Glomerular visceral epithelial cell (primary cell): ENCODE measurements around the gene WDR90.

ENCODE experiments used
- DNase-seq: peaks from one replicate; pipeline ENCODE4 v3.0.0-alpha.2; 2016; ENCODE audit errors: extremely low spot score

The WDR90 gene

DNA sequence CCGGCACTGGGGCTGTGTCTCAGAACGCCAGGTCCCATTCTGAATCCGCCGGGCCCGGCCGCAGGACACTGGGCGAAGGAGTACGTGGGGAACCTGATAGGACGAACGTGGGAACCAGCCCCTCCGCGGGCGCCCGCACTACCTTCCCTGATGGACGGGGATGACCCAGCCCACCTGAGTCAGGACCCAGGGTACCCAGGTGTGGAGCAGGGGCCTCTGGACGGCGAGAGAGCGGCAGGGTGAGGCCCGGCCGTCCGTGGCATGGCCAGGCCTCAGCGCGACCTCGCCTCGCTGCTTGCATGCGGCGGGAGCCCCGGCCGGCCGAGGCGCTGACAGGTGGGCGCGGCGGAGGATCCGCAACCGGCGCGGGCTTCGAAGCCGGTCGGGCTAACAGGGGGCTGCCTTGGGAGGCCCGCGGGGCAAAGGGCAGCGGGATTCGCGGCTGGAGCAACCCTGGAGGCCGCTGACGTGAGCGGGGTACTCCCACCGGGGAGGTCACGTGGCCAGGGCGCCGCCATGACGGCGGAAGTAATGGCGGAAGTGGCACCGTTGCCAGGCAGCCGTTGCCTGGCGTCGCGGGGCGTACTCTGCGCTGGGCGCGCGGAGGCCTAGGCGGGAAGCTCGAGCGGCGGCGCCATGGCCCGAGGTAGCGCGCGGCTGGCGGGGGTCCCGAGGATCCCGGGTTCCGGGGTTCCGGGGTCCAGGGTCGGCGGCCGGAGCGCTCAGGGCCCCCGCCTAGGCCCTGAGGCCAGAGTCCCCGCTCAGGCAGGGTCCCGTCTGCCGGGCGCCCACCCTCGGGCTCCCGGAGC is at the start of gene WDR90:
Gene WDR90 (plus strand): TSS at position 585 of the 809 bp plus-strand sequence. CDS start 52 bp downstream, at position 637.
- peak; percentile 85 for DNase-seq

GRCh38 chr16:600781-601180 is 48.4 kb upstream of the WDR90 start:
- no peak for DNase-seq

GRCh38 chr16:603933-604332 is 45.2 kb upstream of the WDR90 start:
- no peak for DNase-seq

- no peak for DNase-seq
Measured at GRCh38 chr16:606656-607307, 42.4 kb upstream of the WDR90 start.

DNA sequence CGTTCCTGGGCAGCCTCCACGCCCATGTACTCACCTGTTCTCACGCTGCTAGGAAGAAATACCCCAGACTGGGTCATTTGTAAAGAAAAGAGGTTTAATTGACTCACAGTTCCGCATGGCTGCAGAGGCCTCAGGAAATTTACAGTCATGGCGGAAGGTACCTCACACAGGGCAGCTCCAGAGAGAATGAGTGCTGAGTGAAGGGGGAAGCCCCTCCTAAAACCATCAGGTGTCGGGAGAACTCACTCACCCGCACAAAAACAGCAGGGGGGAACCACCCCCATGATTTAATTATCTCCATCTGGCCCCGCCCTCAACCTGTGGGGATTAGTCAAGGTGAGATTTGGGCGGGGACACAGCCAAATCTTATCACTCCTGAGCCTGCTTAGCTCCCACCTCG is 41.1 kb upstream of the WDR90 start:
- no peak for DNase-seq

DNA sequence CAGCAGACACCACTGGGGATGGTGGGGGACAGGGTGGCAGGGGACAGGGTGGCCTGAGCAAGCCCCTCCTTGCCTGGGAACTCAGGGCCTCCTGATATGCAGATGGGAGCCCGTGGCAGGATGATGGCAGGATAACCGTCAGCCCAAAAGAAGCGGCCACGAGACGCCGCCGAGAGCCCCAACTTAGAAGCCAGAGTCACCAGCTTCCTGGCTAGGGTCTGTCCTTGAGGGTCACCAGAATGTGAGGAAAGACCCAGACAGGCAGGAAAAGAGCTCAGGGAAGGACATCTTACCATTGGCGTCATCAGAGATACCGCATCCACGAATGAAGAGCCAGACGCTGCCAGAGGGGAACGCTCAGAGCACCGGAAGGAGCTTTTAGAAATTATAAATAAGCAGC is 39.8 kb upstream of the WDR90 start:
- DNase-seq, result no peak

- DNase-seq, result no peak
Measured at GRCh38 chr16:609984-610383, 39.2 kb upstream of the WDR90 start.

DNA sequence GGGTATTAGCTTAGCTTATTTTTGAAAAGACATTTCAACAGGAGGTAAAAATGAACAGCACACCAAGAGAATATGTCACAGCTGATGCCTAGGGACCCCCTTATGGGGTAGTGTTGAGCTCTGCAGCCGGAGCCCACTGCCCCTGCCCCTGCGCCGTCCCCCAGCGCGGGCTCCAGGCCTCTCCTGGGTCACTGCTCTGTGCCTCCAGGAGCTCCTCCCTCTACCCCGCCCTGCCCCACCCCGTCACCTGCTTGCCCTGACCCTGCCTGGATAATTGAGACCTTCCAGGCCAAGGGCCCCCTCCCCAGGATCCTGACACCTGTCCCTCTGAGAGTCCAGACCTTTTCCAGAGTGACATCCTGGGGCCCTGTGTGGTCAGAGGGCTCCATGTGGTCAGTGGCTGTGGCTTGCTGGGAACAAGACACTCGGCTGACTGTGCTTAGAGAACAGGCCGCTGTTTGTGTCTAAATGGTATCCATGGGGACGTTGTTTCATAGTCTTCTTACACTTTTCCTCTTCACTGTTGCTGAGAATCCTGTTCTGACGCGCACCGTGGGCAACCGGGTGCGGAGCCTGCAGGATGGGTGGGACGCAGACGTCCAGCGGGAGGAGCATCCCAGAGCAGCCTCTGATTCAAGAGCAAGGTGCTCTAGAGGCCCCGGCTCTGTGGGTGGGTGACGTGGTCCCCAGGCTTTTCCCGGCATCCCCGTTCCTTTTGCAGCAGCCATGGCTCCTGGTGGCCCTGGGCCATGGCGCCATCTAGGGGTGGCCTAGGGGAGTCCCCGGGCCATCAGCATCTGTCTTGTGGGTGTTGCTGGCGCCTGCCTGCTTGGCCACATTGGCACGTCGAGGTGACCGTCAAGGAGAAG is 38.4 kb upstream of the WDR90 start:
- DNase-seq, result no peak

DNA sequence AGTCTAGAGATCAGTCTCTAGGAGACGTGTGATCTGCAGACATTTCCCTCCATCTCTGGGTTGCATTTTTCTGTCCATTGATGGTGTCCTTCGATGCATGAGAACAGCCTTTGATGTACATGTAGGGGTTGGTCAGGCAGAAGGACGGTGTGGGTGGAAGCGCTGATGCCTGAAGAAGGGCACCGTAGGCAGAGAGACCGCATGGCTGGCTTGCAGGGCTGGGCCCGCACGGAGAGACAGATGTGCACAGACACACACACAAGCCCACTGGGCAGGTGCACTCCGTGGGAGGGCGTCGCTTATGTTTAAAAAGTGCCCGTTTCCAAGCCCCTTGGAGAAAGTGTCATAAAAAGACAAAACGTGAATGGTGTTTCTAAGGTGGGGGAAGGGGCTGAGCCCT is 34.0 kb upstream of the WDR90 start:
- DNase-seq, result no peak

GRCh38 chr16:616733-617586 is 32.2 kb upstream of the WDR90 start:
- DNase-seq, result no peak

DNA sequence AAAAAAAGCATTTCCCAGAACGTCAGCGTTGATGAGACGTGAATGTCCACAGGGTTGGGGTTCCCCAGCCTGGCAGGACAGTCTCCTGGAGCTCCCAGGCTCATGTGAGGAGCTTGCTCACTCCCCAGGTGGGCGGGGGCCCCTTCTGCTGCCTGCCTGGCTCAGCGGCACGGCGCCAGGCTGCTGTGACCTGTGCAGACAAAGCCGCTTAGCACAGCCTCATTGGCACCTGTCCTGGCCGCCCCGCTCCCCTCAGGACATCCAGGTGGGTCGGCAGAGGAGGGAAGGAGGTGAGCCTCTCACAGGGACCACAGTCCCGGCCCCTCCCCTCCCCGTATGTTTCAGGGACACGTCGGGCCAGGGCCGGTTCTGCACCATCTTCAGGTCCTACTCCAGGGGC is 31.3 kb upstream of the WDR90 start:
- DNase-seq, result no peak

DNA sequence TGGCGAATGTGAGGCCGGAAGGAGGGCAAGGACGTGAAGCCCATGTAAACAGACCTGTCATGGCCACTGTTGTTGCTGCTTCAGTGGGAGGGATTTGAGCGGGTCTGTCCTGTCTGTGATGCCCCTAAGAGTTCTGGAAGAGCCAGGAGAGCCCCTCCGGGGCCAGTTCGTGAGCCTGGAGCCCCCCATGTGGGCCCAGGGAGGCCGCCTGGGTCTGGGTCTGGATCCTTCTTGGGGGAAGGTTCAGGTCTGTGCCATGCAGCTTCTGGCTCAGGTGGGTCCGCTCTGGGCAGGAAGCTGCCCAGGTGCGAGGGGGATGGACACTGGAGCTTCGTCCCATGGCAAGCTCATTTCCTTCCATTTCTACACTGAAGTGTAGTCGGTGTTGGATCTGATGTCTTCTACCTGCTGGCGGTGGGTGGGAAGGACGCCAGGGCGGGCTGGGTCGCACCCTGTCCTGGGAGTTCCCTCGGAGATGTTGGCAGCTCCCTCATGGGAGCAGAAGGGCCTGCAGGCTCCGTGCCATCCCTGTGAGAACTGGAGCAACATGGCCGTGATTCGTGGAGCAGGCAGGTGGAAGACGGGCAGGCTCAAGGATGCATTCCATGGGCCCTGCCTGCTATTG is 29.6 kb upstream of the WDR90 start:
- no peak for DNase-seq

- DNase-seq, result no peak
Measured at GRCh38 chr16:620700-621525, 28.3 kb upstream of the WDR90 start.

- DNase-seq, result no peak
Measured at GRCh38 chr16:621526-622105, 27.5 kb upstream of the WDR90 start.

DNA sequence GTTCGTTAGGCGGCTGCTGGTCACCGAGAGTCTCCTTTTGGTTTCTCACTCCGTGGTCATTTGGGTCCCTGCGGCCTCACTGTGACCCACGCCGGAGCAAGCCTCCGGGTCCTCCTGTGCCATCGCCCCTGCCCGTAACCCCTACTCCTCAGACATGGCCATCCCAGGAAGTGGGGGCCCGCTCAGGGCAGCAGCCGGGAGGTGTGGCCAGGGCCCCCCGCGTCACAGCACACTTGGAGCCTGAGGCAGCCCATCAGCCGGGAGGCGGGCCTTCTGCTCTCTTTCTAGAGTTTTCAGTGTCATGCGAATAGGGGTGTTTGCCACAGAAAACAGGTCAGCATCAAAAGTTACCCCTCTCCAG is 26.3 kb upstream of the WDR90 start:
- no peak for DNase-seq

DNA sequence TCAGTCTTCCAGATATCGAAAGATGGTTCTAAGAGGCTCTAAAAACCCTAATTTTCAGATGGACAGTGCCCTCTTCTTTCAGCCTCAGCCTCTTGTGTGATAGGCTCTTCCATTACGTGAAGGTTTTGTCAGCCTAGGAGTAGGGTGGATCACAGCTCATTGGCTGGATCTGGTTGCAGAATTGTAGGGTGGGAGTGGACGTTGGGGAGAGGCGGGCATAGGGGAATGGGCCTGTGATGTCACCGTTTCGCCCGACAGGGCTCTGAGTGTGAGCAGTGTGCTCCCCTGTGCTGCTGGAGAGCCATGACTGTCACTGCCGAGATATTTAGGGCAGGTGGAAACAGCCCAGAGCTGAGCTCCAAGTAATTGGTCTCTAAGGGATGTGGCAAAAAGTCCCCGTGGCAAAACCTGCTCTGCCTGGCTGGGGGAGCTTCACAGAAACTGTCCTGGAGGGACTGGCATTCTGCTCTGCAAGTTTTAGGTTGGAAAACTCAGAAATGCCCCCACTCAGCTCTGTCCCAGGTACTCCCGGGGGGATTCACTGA is 24.6 kb upstream of the WDR90 start:
- DNase-seq, result no peak

DNA sequence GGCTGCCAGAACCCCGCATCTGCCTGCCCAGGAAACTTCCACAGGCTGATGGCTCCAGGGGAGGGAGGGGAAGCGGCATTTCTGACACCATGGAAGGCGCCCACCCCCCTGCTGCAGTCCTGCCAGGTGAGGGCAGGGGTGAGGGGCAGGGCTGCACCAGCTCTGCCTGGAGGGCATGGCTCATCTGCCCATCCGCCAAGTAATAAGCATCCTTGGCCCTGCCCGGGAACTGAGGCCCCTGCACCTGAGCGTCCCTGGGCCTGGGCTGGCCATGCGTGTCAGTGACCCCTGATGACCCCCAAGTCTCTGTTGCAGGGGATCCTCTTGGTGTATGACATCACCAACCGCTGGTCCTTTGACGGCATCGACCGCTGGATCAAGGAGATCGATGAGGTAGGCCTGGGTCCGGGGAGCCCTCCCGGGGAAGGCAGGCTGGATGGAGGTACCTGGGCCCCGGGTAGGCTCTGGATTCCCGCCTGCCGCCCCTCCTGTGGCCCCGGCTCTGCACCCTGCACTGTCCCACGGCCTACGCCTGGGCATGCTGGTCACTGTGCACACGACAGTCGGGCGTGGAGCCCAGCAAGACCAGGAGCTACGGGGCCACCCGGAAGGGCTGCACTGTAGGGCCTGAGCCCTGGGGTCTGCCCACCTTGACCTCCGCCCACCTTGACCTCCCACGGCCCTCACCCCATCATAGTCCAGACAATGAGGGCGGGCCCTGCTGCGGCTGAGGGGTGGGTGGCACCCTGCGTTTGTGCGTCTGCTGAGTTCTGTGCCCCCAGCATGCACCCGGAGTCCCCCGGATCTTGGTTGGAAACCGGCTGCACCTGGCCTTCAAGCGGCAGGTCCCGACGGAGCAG is 23.8 kb upstream of the WDR90 start:
- DNase-seq, result no peak

DNA sequence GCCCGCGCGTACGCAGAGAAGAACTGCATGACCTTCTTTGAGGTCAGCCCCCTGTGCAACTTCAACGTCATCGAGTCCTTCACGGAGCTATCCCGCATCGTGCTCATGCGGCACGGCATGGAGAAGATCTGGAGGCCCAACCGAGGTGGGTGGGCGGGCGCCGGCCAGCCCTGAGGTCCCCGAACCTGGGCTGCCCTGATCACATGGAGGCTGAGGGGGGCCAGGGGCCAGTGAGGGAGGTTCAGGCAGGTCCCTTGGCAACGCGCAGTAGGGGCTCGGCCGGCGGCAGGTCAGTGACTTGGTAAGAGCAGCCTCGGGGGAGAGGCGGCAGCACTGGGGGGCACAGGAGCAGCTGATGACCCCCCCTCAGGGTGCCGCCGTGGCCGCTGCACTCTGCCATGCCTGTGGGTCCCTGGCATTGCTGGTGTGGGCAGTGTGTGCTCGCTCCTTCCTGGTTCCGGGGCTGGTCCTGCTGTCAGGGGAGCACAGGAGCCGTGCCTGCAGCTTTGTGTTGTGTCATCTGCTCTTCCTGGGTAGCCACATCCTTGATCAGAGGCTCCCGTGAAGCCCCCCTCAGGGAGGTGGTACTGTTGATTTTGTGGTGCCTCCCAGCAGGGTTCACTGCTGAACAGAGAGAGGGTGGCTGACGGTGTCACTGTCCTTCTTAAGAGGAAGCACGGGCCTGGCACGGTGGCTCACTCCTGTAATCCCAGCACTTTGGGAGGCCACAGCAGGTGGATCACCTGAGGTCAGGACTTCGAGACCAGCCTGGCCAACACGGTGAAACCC is 23.0 kb upstream of the WDR90 start:
- no peak for DNase-seq
